Measurements from ENCODE around the gene WDR93.

Gene WDR93

DNA sequence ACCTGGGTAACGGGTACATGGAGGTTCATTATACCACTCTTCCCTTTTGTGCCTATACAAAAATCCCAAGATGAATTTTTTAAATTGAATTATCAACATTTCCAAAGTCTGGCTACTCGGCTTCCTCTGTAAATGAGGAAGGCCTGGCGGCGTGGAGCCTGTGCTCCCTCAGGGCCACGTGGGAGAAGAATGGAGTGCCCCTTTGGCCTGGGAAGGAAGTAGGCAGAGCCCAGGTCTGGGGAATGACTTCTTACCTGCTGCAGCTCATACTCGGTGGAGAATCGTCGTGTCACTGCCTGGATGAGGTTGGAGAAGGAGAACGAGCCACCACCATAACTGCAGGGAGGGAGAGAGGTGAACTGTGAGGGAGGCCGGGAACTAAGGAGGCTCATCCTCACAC lies 99.6 kb downstream of the WDR93 start:
- no peak for DNase-seq (ENCODE audit: low read depth in 3 of 3)

GRCh38 chr15:89790661-89791060 lies 100.0 kb downstream of the WDR93 start:
- DNase-seq (ENCODE audit: low read depth in 3 of 3) = no peak

GRCh38 chr15:89792106-89792805 lies 101.6 kb downstream of the WDR93 start:
- DNase-seq (ENCODE audit: low read depth in 3 of 3) = no peak
